Neural cell (in vitro differentiated cells): Measurements from ENCODE around the gene LIMS1. TPM values are rescaled to one million over a fixed set of nuclear protein-coding genes. Genes with fewer than 3 reads are reported as not detected.

Experiments
- H2AFZ ChIP-seq: fragments of 200-600, 300-800 bp; sonication (generic), shearing (Covaris generic); 2 replicates; pipeline ENCODE4 v1.6.0; 2014; ENCODE audit warnings: low read depth, mild to moderate bottlenecking, antibody characterized with exemption, low read length, moderate library complexity
- H3F3A ChIP-seq: fragments of 200-600 bp; shearing (Covaris generic); 2 replicates; pipeline ENCODE4 v1.6.1; 2016; ENCODE audit warnings: mild to moderate bottlenecking, moderate library complexity, mixed read lengths, antibody characterized with exemption, low read length; ENCODE audit not compliant: insufficient read depth, poor library complexity, severe bottlenecking
- H3K27ac ChIP-seq: fragments of 200-600, 300-800 bp; sonication (generic), shearing (Covaris generic); 2 replicates; pipeline ENCODE4 v1.5.1; 2014; ENCODE audit warnings: mild to moderate bottlenecking, low read length, moderate library complexity
- H3K27me3 ChIP-seq: fragments of 300-800, 200-600 bp; sonication (generic), shearing (Covaris generic); 2 replicates; pipeline ENCODE4 v1.6.0; 2014; ENCODE audit warnings: mild to moderate bottlenecking, low read depth, low read length, moderate library complexity; ENCODE audit not compliant: insufficient read depth
- H3K36me3 ChIP-seq: fragments of 300-800, 200-600 bp; sonication (generic), shearing (Covaris generic); 2 replicates; pipeline ENCODE4 v1.5.1; 2014; ENCODE audit warnings: mild to moderate bottlenecking, antibody characterized with exemption, low read length, moderate library complexity; ENCODE audit not compliant: insufficient read depth
- H3K4me2 ChIP-seq: fragments of 300-800, 200-600 bp; sonication (generic), shearing (Covaris generic); 2 replicates; pipeline ENCODE4 v1.6.0; 2014; ENCODE audit warnings: mild to moderate bottlenecking, low read length
- H3K4me3 ChIP-seq: fragments of 300-800, 200-600 bp; sonication (generic), shearing (Covaris generic); 2 replicates; pipeline ENCODE4 v1.5.1; 2014; ENCODE audit warnings: mild to moderate bottlenecking, low read length, moderate library complexity
- H3K79me2 ChIP-seq: fragments of 200-600 bp; shearing (Covaris generic); replicated peaks from 2 replicates; pipeline ENCODE4 v1.6.0; 2014; ENCODE audit warnings: mild to moderate bottlenecking, low read length, moderate library complexity; ENCODE audit not compliant: insufficient read depth
- H3K9ac ChIP-seq: fragments of 300-800, 200-600 bp; sonication (generic), shearing (Covaris generic); 2 replicates; pipeline ENCODE4 v1.6.1; 2016; ENCODE audit warnings: mild to moderate bottlenecking, low read length, mixed read lengths
- H3K9me2 ChIP-seq: fragments of 200-600 bp; shearing (Covaris generic); 2 replicates; pipeline ENCODE4 v1.6.1; 2016; ENCODE audit warnings: mild to moderate bottlenecking, low read length, mixed read lengths; ENCODE audit not compliant: insufficient read depth
- H3K9me3 ChIP-seq: fragments of 200-600, 300-800 bp; sonication (generic), shearing (Covaris generic); 2 replicates; pipeline ENCODE4 v1.6.1; 2016; ENCODE audit warnings: mild to moderate bottlenecking, mixed run types, low read length, moderate library complexity, mixed read lengths
- H4K20me1 ChIP-seq: fragments of 200-600 bp; shearing (Covaris generic); 2 replicates; pipeline ENCODE4 v1.6.1; 2016; ENCODE audit warnings: mild to moderate bottlenecking, mixed run types; ENCODE audit not compliant: insufficient read depth
- CTCF ChIP-seq: fragments of 450-650 bp; IDR thresholded peaks from 2 replicates; pipeline ENCODE4 v1.5.1; 2014; ENCODE audit warnings: antibody characterized with exemption, mild to moderate bottlenecking, moderate library complexity; ENCODE audit not compliant: poor library complexity, severe bottlenecking
- EP300 ChIP-seq: fragments of 450-650 bp; conservative IDR thresholded peaks from 2 replicates; pipeline ENCODE4 v1.6.1; 2014; ENCODE audit warnings: antibody characterized with exemption, mild to moderate bottlenecking, moderate library complexity; ENCODE audit not compliant: poor library complexity, severe bottlenecking
- EZH2 ChIP-seq: fragments of 200-600, 300-800 bp; shearing (Covaris generic), sonication (generic); IDR thresholded peaks from 2 replicates; pipeline ENCODE4 v1.6.1; 2014; ENCODE audit warnings: antibody characterized with exemption, low read length, borderline replicate concordance, mild to moderate bottlenecking; ENCODE audit not compliant: insufficient read depth, poor library complexity, severe bottlenecking
- MXI1 ChIP-seq: fragments of 450-650 bp; conservative IDR thresholded peaks from 2 replicates; pipeline ENCODE4 v1.6.1; 2014; ENCODE audit warnings: antibody characterized with exemption, mild to moderate bottlenecking; ENCODE audit not compliant: poor library complexity, severe bottlenecking
- POLR2AphosphoS5 ChIP-seq: IDR thresholded peaks from 2 replicates; pipeline ENCODE4 v1.6.1; 2012
- RAD21 ChIP-seq: fragments of 450-650 bp; conservative IDR thresholded peaks from 2 replicates; pipeline ENCODE4 v1.6.1; 2014; ENCODE audit warnings: antibody characterized with exemption, mild to moderate bottlenecking, moderate library complexity
- REST ChIP-seq: IDR thresholded peaks from 2 replicates; pipeline ENCODE4 v1.6.1; 2012; ENCODE audit warnings: borderline replicate concordance
- SMC3 ChIP-seq: fragments of 450-650 bp; conservative IDR thresholded peaks from 2 replicates; pipeline ENCODE4 v1.6.1; 2014; ENCODE audit warnings: antibody characterized with exemption, mild to moderate bottlenecking, moderate library complexity; ENCODE audit not compliant: poor library complexity
- TAF1 ChIP-seq: IDR thresholded peaks from 2 replicates; pipeline ENCODE4 v1.6.1; 2012; ENCODE audit warnings: low read depth
- polyA plus RNA-seq: library from polyadenylated mRNA; depleted of rRNA; stranded (reverse); fragments of >200 nt; gene quantifications from 2 replicates; pipeline ENCODE4 v1.2.3, GENCODE V29; 2014

The LIMS1 gene
- polyA plus RNA-seq, 1 donor from 2014 or later = 12.3 TPM

GRCh38 chr2:108701806-108702205 is 167.5 kb downstream of the LIMS1 start:
- Histone ChIP-seq H3K9ac (no peak overlapping the region), H3K27ac (no peak overlapping the region), H3K27me3 (no peaks in the 10 kb centered on the region), H3K79me2 (no peaks in the 10 kb centered on the region), H3K4me3 (no peak overlapping the region), H3K9me2 (no peaks in the 10 kb centered on the region), H3K36me3 (no peaks in the 10 kb centered on the region), H3K4me2 (no peak overlapping the region), H2AFZ (no peak overlapping the region), H3F3A (no peaks in the 10 kb centered on the region), H3K9me3 (no peaks in the 10 kb centered on the region), H4K20me1 (no peaks in the 10 kb centered on the region)
- TF ChIP-seq SMC3 (no peak), REST (no peak), CTCF (no peak), EZH2 (no peak), RAD21 (no peak), TAF1 (no peak), POLR2AphosphoS5 (no peak), MXI1 (no peak), EP300 (no peak)

- H4K20me1 ChIP-seq = no peaks in the 10 kb centered on the region
- no peak overlapping the region for H3K4me2 ChIP-seq
- H2AFZ ChIP-seq = no peak overlapping the region
- no peaks in the 10 kb centered on the region for H3K9me3 ChIP-seq
- H3K9ac ChIP-seq = no peak overlapping the region
- H3K36me3 ChIP-seq = no peaks in the 10 kb centered on the region
- H3F3A ChIP-seq = no peaks in the 10 kb centered on the region
- H3K79me2 ChIP-seq = no peaks in the 10 kb centered on the region
- no peaks in the 10 kb centered on the region for H3K9me2 ChIP-seq
- TF ChIP-seq EZH2 = no peak
- no peak for TF ChIP-seq MXI1
- no peaks in the 10 kb centered on the region for H3K27me3 ChIP-seq
- H3K4me3 ChIP-seq = no peak overlapping the region
- no peak overlapping the region for H3K27ac ChIP-seq
Observed at GRCh38 chr2:108704871-108705270, 170.6 kb downstream of the LIMS1 start.

GRCh38 chr2:108707300-108707699 is 173.0 kb downstream of the LIMS1 start:
- no peak overlapping the region for H3K4me2 ChIP-seq
- no peaks in the 10 kb centered on the region for H3K9me3 ChIP-seq
- TF ChIP-seq REST = no peak
- TF ChIP-seq MXI1 = no peak
- no peak for TF ChIP-seq RAD21
- no peak for TF ChIP-seq POLR2AphosphoS5
- no peak for TF ChIP-seq EZH2
- TF ChIP-seq CTCF = no peak
- no peak for TF ChIP-seq TAF1
- TF ChIP-seq SMC3 = no peak
- TF ChIP-seq EP300 = no peak
- H3K27ac ChIP-seq = no peak overlapping the region
- no peak overlapping the region for H2AFZ ChIP-seq
- H3K4me3 ChIP-seq = no peak overlapping the region
- H3K27me3 ChIP-seq = no peaks in the 10 kb centered on the region
- H4K20me1 ChIP-seq = no peaks in the 10 kb centered on the region
- no peaks in the 10 kb centered on the region for H3K79me2 ChIP-seq
- no peaks in the 10 kb centered on the region for H3K9me2 ChIP-seq
- no peak overlapping the region for H3K9ac ChIP-seq
- H3K36me3 ChIP-seq = no peaks in the 10 kb centered on the region
- H3F3A ChIP-seq = no peaks in the 10 kb centered on the region
